AG04449 (cell line): ENCODE measurements around the gene GPR107.

ENCODE experiments used
- CTCF ChIA-PET: fragments of 350-600 bp; formaldehyde crosslinking; extraction: SDS; loops from one replicate; lab custom pipeline; 2021; ENCODE audit warnings: antibody characterized with exemption; lab: Yijun Ruan, JAX
- POLR2A ChIA-PET: fragments of 400-600, 350-600 bp; formaldehyde crosslinking; extraction: SDS; loops from one replicate; lab custom pipeline; 2020; ENCODE audit warnings: antibody characterized with exemption, inconsistent platforms; lab: Yijun Ruan, JAX
- DNase-seq: peaks from one replicate; pipeline ENCODE4 v3.0.0-alpha.2; 2010; ENCODE audit warnings: low read depth, low spot score
- H3K4me3 ChIP-seq: 2 replicates; pipeline ENCODE4 v1.5.1; 2011; ENCODE audit warnings: low read depth, mild to moderate bottlenecking, control low read depth, low read length
- TF ChIP-seq, protein P1 (sequence below): IDR thresholded peaks from one replicate; pipeline ENCODE4 v1.5.1; 2011; ENCODE audit warnings: mild to moderate bottlenecking, moderate library complexity, low read length, control low read depth, inconsistent platforms; ENCODE audit not compliant: insufficient read depth; ENCODE audit errors: missing control alignments

GPR107 gene

DNA sequence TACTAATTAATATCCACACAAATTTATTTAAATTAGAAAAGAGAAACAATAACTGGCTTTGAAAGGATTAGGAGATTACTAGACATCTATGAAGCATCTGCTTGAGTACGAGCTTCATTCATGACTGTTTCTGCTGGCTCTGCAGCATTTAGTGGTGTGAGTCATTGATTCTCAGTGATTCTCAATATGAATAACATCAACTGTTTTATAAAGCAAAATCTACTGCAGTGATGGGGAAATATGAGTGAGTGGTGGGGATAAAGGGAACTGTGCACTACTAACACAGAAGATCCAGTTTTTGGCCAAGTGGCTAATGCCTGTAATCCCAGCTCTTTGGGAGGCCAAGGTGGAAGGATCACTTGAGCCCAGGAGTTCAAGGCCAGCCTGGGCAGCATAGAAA lies 19.1 kb upstream of the GPR107 start:
- H3K4me3 ChIP-seq: no peak overlapping the region
- POLR2A ChIA-PET: interaction anchor here (1.0 kb wide), 1 partner anchor 8 kb away, joined by 4 read pairs; the partner anchor contains the start of gene FNBP1
- CTCF ChIA-PET: interaction anchor here (0.5 to 2.0 kb wide), 3 partner anchors 30 to 149 kb away, joined by 3 to 5 read pairs (median 4); no protein-coding TSS in a partner anchor
- DNase-seq: peak; percentile 41
- TF ChIP-seq, protein P1, sequence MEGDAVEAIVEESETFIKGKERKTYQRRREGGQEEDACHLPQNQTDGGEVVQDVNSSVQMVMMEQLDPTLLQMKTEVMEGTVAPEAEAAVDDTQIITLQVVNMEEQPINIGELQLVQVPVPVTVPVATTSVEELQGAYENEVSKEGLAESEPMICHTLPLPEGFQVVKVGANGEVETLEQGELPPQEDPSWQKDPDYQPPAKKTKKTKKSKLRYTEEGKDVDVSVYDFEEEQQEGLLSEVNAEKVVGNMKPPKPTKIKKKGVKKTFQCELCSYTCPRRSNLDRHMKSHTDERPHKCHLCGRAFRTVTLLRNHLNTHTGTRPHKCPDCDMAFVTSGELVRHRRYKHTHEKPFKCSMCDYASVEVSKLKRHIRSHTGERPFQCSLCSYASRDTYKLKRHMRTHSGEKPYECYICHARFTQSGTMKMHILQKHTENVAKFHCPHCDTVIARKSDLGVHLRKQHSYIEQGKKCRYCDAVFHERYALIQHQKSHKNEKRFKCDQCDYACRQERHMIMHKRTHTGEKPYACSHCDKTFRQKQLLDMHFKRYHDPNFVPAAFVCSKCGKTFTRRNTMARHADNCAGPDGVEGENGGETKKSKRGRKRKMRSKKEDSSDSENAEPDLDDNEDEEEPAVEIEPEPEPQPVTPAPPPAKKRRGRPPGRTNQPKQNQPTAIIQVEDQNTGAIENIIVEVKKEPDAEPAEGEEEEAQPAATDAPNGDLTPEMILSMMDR: no peak

DNA sequence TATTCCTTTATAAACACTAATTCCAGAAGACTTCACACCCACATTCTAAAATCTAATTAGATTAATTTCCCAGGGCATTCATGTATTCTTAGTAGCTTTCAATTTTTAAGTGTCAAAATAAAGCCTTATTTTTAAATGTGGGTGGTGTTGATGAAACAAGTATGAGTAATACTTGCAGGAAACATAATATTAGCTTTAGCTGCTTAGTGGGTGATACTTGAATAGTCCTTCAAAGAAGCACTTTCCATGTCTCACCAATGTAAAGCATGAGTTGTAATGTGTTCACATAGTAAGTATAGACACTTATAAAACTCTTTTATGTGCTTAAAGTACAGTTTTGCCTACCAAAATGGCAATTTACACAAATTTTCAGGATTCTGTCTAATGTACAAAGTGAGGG lies 17.6 kb upstream of the GPR107 start:
- CTCF ChIA-PET: interaction anchor here (0.8 to 1.2 kb wide), 2 partner anchors 19 to 151 kb away, joined by 3 read pairs; no protein-coding TSS in a partner anchor
- no peak for DNase-seq
- POLR2A ChIA-PET: interaction anchor here (0.7 kb wide), 1 partner anchor 212 kb away, joined by 3 read pairs; no protein-coding TSS in a partner anchor
- no peak overlapping the region for H3K4me3 ChIP-seq
- TF ChIP-seq, protein P1: no peak

DNA sequence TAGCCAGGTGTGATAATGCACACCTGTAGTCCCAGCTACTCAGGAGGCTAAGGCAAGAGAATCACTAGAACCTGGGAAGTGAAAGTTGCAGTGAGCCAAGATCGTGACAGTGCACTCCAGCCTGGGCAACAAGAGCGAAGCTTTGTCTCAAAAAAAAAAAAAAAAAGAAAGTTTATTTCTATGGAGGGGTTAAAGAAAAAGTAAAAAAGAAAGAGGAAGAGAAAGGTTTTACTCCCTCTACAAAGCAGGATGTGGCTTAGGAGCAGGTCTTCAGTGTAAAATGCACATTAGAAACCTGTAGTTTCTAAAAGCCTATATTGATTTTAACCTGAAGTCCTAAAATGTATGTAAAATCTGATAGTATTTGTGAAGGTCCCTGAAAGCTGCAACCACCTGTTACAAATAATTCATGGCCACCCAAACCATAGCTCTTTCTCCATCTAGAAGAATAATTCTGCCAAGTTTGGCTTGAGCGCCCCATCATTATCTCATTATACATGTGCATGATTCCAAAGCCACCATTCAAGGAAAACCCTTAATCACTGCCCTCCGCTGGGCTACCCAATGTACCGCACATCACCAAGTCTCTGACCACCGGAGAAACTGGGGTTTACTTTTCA lies 14.1 kb upstream of the GPR107 start:
- ChIA-PET CTCF (interaction anchor here (1.0 to 4.9 kb wide), 3 partner anchors 14 to 153 kb away, joined by 3 to 44 read pairs (median 4); no protein-coding TSS in a partner anchor), POLR2A (no interaction called here)
- no peak overlapping the region for H3K4me3 ChIP-seq
- DNase-seq: no peak
- TF ChIP-seq, protein P1: peak; percentile 4

DNA sequence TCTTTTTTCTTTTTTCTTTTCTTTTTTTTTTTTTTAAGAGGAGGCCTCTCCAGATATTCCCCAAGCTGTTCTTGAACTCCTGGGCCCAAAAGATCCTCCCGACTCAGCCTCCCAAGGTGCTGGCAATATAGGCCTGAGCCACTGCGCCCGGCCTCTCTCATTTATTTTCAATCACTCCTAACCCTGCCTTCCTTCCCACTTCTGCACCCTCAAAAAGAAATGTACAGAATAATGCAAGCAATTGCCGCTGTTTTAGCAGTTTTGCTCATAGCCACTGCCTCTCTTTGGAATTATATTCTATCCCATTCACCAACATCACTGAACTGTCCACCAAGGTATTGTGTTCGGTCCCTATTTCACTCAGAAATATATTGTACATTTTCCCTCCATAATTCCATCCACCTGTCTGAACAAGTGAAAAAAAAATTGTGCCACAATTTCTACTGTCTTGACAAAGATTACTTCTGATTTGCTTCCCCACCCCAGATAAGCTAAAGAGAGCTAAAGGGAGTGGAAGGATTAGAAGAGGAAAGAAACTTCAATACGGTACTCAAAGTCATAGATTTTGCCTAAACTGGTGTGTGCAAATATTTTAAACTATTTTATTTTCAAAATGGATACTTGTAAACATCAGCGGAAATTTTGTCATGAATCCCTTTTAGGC lies 12.6 kb upstream of the GPR107 start:
- ChIA-PET CTCF (interaction anchor here (1.4 to 4.9 kb wide), 3 partner anchors 9 to 154 kb away, joined by 3 to 44 read pairs (median 3); no protein-coding TSS in a partner anchor), POLR2A (interaction anchor here (0.9 to 2.0 kb wide), 2 partner anchors 49 to 156 kb away, joined by 4 to 9 read pairs; no protein-coding TSS in a partner anchor)
- peak overlapping the region; percentile 77 for H3K4me3 ChIP-seq
- no peak for DNase-seq
- TF ChIP-seq, protein P1: no peak

DNA sequence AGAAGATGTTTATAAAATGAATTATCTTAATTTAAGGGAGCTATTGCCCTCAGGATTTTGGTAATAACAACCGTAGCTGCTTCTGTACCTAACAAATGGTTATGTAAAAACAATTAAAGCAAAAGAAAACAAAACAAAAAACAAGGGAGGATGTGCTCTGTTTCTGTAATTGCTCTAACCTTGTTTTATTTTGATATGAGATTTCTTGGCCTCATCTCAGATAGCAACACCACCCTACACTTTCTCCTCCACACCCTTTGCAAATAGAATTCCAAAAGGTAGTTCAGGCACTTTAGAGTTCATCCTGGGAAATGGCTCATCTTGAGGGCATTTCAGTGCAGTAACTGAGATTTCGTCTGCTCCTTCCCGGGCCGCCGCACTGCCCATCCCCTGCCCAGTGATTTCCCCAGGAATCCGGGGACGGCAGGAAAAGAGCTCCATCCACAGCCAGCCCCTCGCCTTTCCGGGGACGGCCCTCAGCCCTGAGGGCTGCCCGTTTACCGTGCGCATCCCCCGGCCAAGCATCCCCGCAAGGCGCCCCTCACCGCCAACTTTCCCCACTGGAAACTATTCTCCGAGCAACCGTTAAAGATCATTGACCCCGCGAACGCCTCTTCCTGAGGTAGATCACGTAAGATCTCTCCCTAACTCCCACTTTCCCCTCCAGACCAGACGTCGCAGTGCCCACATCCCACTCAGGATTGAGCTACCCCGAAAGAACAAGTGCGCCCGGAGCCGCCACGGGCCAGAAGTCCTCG lies 11.9 kb upstream of the GPR107 start:
- ChIA-PET CTCF (interaction anchor here (0.9 to 4.9 kb wide), 5 partner anchors 9 to 155 kb away, joined by 3 to 44 read pairs (median 3); partner anchors contain the start of gene GPR107), POLR2A (interaction anchor here (0.5 to 2.0 kb wide), 4 partner anchors 50 to 157 kb away, joined by 3 to 9 read pairs (median 4); no protein-coding TSS in a partner anchor)
- no peak for DNase-seq
- H3K4me3 ChIP-seq: peak overlapping the region; percentile 77
- TF ChIP-seq, protein P1: no peak
